ENCODE data around the gene BATF2. TPM values are rescaled to one million over a fixed set of nuclear protein-coding genes. Genes with fewer than 3 reads are reported as not detected.
A peak's percentile ranks its signal among the peaks of the same experiment; 100 is the strongest.

Gene BATF2
- total and polyA plus RNA-seq, 9 of the 15 experiments (the other 6 are each of a cell fraction or from before 2014, with no cell fraction given), result 1.7 to 8.9 (median 6.4) TPM

DNA sequence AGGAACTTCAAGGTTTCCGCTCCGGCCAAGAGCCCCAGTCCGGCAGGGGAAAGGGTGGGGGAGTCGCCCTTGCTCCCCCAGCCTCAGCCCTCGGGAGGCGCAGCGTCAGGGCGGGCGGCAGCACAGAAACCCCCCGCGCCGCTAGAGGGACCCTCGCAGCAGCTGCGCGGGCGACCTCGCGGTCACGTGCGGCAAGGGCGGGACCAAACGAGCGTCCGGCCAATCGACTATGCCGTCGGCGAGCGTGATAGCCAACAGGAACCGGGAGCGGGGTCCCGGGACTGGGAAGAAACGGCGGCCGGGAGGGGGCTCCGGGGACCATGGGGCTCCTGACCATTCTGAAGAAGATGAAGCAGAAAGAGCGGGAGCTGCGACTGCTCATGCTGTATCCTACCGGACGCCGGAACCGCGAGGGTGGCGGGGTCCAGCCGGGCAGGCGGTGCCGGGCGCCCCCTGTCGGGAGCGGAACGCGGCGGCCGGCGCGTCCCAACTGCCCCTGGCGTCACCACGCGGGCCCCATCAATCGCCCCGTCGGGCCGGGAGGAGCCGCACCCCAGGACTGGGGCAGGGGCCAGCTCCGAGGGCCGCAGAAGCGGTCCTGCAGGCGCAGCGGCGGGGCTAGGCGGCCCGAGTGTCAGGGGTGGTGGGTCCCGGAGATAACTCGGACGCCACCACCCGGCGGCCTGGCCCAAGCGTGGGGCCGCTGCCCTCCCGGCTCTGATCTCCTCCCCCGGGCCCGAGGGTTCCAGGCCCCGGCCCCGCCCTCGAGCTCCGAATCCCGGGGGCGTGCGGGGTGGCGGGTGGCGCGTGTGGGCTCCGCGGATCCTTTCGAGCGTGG is 17.3 kb upstream of the BATF2 start, which contains the start of gene ARL2 (continued):
- TF ChIP-seq ZNF12 (CRISPR knock-in tag; IDR thresholded peaks at IDR 0.05), result no peak
- no peak for TF ChIP-seq TCF7 (IDR thresholded peaks at IDR 0.05; ENCODE audit: borderline replicate concordance)
- no peak for TF ChIP-seq DLX4 (CRISPR knock-in tag; IDR thresholded peaks at IDR 0.05)
- peak; percentile 64 for TF ChIP-seq AFF4 (CRISPR knock-in tag; IDR thresholded peaks at IDR 0.05)
- no peak for TF ChIP-seq ZNF175 (CRISPR knock-in tag; IDR thresholded peaks at IDR 0.05; ENCODE audit: low read depth)
- TF ChIP-seq STAG1 (CRISPR knock-in tag; IDR thresholded peaks at IDR 0.05; ENCODE audit: borderline replicate concordance), result no peak; the same call in 1 of the 2 replicates
- TF ChIP-seq BHLHE40 (IDR thresholded peaks at IDR 0.05; ENCODE audit: low read length), result peak; percentile 99
- TF ChIP-seq SPI1 (IDR thresholded peaks at IDR 0.05; ENCODE audit: borderline replicate concordance, low read depth, low read length), result no peak
- TF ChIP-seq FOXP1 (CRISPR knock-in tag; IDR thresholded peaks at IDR 0.05), result peak; percentile 99
- peak; percentile 93; the same call in 1 of the 2 replicates for TF ChIP-seq ZNF282 (CRISPR knock-in tag; IDR thresholded peaks at IDR 0.05)
- TF ChIP-seq ZBTB7A (IDR thresholded peaks at IDR 0.05; ENCODE audit: borderline replicate concordance, control insufficient read depth, low read depth, low read length), result peak; percentile 88
- peak; percentile 96 for TF ChIP-seq ZNF232 (CRISPR knock-in tag; IDR thresholded peaks at IDR 0.05)
- peak; percentile 31 for TF ChIP-seq ZNF740 (CRISPR knock-in tag; IDR thresholded peaks at IDR 0.05)
- TF ChIP-seq ZNF740 (tag; IDR thresholded peaks at IDR 0.05), result peak in 1 of 2 experiments; percentile 85; a peak in 2 of 4 replicates
- TF ChIP-seq ZNF707 (CRISPR knock-in tag; conservative IDR thresholded peaks at IDR 0.05), result peak; percentile 77
- TF ChIP-seq MAFK (IDR thresholded peaks at IDR 0.05; ENCODE audit: low read length), result no peak
- TF ChIP-seq NBN (IDR thresholded peaks at IDR 0.05; ENCODE audit: low read depth), result 0 out of 2 replicates have a peak, but pooled peaks have one; percentile 17
- TF ChIP-seq KHSRP (IDR thresholded peaks at IDR 0.05), result no peak
- TF ChIP-seq ZNF41 (CRISPR knock-in tag; conservative IDR thresholded peaks at IDR 0.05), result no peak
